Measurements from ENCODE around the gene SMIM10. TPM values are rescaled to one million over a fixed set of nuclear protein-coding genes. Genes with fewer than 3 reads are reported as not detected.

The SMIM10 gene
- total and polyA plus RNA-seq, 8 donors, result 0.74 to 4.4 (median 1.3) TPM

GRCh38 chrX:134982748-134983147 lies 8.0 kb upstream of the SMIM10 start:
- Histone ChIP-seq H3K36me3 (no peaks in the 10 kb centered on the region), H3K27me3 (peaks cover 0 to 10% (median 0%) of the 10 kb centered on the region in 4 donors), H3K4me1 (no peaks in the 10 kb centered on the region), H3K27ac (no peak overlapping the region), H3K9me3 (no peaks in the 10 kb centered on the region), H3K4me3 (no peak overlapping the region)
- no peak for TF ChIP-seq CTCF (IDR thresholded peaks at IDR 0.05)
- DNase-seq, result no peak
- ATAC-seq, result no peak
- WGBS, 2 donors, result 69 to 75% methylated on average over 2 of the region's 2 CpGs
- intact Hi-C loops (cut with DNase I), result no loop called here
- no peak for FAIRE-seq

DNA sequence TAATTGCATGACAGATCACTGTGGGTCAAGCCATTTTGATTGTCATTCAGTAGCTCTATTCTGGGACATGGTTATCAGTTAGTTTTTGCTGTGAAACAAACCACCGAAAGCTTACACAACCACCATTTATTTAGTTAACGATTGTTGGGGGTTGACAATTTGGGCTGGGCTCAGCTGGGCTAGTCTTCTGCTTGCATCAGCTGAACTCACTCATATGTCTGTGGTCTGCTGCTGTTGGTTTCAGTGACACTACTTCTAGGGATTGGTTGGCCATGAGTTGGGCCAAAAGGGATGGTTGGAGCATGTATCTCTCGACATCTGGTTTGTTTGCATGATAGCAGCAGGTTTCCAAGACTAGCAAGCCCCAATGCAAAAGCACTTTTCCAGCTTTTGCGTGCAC lies 5.3 kb upstream of the SMIM10 start:
- no peak for ATAC-seq
- no peak for FAIRE-seq
- 60 to 65% methylated on average over 4 of the region's 4 CpGs for WGBS, 2 donors

DNA sequence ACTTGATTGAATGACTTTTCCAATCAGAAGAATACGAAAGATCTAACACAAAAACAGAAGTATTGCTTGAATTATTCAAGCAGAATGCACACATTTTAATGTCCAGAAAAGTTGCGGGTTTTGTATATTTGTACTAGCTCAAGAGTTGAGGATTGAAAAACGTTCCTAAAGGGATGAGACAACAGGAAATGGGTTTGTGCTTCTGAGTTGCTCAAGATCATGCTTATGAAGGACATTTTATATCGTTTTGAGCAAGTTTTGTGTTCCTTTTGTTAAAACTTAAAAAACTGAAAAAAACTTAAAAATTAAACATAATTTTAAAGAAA lies 353 bp upstream of the SMIM10 start:
- Histone ChIP-seq H3K9me3 (no peaks in the 10 kb centered on the region), H3K27ac (no peak overlapping the region), H3K27me3 (peaks cover 0 to 18% (median 0%) of the 10 kb centered on the region in 4 donors), H3K4me1 (no peaks in the 10 kb centered on the region), H3K36me3 (no peaks in the 10 kb centered on the region), H3K4me3 (peak overlapping the region in 2 of 4 donors; percentile 31 to 40)
- DNase-seq (no peak), FAIRE-seq (peak; percentile 67), ATAC-seq (no peak)
- 50 to 63% methylated on average over 4 of the region's 4 CpGs for WGBS, 2 donors
- TF ChIP-seq CTCF (IDR thresholded peaks at IDR 0.05), result no peak
- intact Hi-C loops (cut with DNase I), result no loop called here

More for the DNA sequence above, 5.3 kb upstream of the SMIM10 start:
- no peak for DNase-seq
- no peak for TF ChIP-seq CTCF (IDR thresholded peaks at IDR 0.05)
- Histone ChIP-seq H3K4me3 (no peak overlapping the region), H3K36me3 (no peaks in the 10 kb centered on the region), H3K4me1 (no peaks in the 10 kb centered on the region), H3K9me3 (no peaks in the 10 kb centered on the region), H3K27me3 (peaks cover 0 to 27% (median 0%) of the 10 kb centered on the region in 4 donors), H3K27ac (no peak overlapping the region)
- intact Hi-C loops (cut with DNase I), result no loop called here

- TF ChIP-seq CTCF (IDR thresholded peaks at IDR 0.05), result no peak
- Histone ChIP-seq H3K4me1 (no peaks in the 10 kb centered on the region), H3K27ac (no peak overlapping the region), H3K4me3 (no peak overlapping the region), H3K27me3 (no peaks in the 10 kb centered on the region), H3K36me3 (no peaks in the 10 kb centered on the region), H3K9me3 (no peaks in the 10 kb centered on the region)
- FAIRE-seq, result no peak
- no peak for DNase-seq
- intact Hi-C loops (cut with DNase I), result no loop called here
- ATAC-seq, result no peak
- WGBS, 2 donors, result 35 to 67% methylated on average over 1 of the region's 1 CpG
Measured at GRCh38 chrX:134997646-134998045, 6.9 kb downstream of the SMIM10 start.

DNA sequence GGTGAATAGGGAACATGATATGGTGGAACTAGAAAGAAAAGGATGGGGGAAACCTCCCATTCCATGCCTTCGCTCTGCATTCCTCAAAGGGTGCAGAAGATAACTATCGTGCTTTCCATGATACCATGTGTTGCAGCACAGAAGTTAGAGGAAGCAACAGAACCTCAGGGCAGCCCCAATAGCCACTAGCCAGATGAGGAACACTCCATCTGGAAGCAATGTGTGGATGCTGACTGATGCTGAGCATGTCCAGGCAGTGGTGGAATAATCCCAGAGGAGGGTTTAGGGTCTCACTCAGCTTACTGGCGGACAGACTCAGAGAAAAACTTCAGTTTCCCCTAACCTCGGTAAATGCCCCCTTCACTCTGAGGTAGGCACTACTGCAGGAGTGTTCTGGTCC lies 7.5 kb downstream of the SMIM10 start:
- H3K27me3 ChIP-seq, result no peaks in the 10 kb centered on the region
- no peaks in the 10 kb centered on the region for H3K4me1 ChIP-seq
- no peak overlapping the region for H3K4me3 ChIP-seq
- TF ChIP-seq CTCF (IDR thresholded peaks at IDR 0.05), result no peak
- no peak overlapping the region for H3K27ac ChIP-seq
- no peak for FAIRE-seq
- intact Hi-C loops (cut with DNase I), result no loop called here
- no peaks in the 10 kb centered on the region for H3K9me3 ChIP-seq
- no peaks in the 10 kb centered on the region for H3K36me3 ChIP-seq
- no peak for DNase-seq
- ATAC-seq, result no peak
- WGBS, 2 donors, result 71 to 85% methylated on average over 4 of the region's 4 CpGs

Measured in pancreas (tissue), 10 donors.